GM21737 (cell line): Measurements from ENCODE around the gene AGXT2.

Experiments used
- ATAC-seq: cut with Tn5 transposase; IDR thresholded peaks from one replicate; pipeline ENCODE4 v1.9.1; 2021; ENCODE audit warnings: mild to moderate bottlenecking, moderate library complexity; ENCODE audit not compliant: unreplicated experiment

Gene AGXT2, protein sequence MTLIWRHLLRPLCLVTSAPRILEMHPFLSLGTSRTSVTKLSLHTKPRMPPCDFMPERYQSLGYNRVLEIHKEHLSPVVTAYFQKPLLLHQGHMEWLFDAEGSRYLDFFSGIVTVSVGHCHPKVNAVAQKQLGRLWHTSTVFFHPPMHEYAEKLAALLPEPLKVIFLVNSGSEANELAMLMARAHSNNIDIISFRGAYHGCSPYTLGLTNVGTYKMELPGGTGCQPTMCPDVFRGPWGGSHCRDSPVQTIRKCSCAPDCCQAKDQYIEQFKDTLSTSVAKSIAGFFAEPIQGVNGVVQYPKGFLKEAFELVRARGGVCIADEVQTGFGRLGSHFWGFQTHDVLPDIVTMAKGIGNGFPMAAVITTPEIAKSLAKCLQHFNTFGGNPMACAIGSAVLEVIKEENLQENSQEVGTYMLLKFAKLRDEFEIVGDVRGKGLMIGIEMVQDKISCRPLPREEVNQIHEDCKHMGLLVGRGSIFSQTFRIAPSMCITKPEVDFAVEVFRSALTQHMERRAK

DNA sequence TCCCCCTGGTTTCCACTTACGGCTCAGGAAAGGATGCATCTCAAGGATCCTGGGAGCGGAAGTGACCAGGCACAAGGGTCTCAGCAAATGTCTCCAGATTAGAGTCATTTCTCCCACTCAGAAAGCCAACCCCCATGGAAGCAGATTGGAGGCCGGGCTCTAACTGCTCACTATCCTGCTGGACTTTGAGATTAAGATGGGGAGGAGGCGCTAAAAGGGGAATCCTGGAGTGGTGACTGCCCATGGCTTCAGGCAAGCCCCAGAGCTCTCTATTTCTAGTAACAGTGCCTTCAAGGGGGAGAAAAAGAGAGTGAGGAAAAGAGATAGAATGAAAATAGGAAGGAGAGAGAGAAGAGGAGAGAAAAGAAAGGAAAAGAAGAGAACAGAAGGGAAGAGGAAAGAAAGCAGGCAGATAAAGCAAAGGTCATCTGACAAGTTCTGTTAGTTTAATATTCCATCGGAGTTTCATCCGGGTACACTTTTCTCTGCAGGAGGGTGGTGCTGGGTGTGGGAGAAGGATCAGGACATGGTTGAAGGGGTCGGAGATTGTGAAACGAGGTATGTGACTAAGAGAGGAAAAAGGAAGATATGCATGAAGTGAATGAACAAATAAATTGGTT is at the start of gene AGXT2:
TSS of gene AGXT2 (minus strand) at position 165 of the 620 bp plus-strand sequence. CDS start at position 108, 57 bp downstream.
- ATAC-seq: no peak

DNA sequence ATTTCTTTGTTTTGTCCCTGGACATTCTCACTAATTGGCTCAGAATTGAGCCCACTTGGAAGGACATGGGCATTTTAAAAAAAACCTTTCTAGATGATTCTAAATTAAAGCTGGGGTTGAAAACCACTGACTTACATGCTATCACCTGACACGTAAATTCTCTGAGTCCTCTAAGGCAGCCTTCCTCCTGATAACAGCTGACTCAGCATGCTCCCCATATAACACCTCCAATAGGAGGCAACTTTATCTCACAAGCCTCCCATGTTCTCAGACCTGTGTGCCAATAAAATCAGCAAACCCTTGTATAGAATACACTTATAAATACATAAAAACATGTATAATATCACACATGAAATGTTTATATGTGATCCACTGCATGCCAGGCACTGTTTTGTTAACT is 49.2 kb upstream of the AGXT2 start:
- no peak for ATAC-seq

DNA sequence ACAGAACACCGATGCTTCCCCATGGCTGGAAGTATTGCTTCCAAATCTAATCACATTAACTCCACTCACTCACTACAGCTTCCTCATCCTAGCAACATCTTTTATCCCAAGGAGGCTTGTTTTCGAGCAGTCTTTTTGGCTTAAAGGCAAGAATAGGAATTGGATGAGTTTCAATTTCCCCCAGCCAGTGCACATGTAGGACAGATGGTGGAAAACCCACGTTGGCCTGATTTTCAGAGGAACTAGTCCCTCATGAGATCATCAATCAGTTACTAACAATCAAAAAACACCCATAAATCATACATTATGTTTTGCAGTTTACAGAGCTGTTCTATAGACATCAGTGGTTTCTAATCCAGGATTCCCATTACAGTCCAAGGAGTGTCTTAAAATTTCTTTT is 48.5 kb upstream of the AGXT2 start:
- ATAC-seq: no peak

DNA sequence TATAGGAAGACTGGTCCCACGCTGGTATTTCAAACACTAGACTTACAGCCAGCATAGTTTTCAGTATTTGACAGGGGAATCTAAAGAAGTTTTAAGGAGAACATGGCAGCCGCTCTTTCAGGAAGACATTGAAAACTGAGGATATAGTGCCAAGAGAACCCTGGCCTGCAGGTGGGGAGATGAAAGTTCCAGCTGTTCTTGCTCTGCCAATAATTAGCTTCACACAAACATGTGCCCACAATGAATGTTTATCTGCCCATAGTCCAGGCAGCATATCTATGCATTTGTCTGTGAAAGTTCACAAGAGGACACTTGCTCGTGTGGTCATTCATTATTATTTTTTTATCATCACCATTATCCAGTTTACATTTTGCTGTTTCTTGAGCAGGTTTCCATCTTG is 47.6 kb upstream of the AGXT2 start:
- no peak for ATAC-seq

DNA sequence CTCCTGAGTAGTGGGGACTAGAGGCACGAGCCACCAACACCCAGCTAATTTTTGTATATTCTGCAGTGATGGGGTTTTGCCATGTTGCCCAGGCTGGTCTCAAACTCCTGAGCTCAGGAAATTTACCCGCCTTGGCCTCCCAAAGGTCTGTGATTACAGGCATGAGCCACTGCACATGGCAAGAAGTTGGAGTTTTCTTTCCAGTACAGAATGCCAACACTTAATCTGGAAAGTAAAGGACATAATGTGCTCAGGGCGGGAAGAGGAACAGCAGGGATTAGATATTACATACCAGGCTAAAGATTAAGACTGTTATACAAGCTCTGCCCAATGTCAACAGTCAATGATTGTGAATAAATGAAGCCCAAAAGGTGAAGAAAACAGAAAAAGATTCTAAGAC is 47.2 kb upstream of the AGXT2 start:
- no peak for ATAC-seq

DNA sequence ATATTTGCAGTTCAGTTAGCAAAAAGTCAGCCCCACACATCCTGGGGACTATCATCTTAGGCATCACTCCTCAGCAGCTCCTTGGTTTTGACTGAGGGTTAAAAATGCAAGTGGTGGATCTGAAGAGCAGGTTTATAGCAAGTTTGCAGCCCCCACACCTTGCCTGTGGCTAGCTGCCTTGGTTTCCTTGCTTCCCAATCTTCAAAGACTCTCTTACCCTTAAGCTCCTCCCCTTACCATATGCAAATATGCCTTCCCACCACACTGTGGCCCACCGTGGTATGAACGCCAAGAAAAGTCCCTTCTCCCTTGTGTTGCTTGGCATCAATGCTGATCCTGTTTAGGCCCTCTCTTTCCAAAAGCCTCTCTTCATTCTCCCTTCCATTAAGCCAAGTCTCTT is 45.0 kb upstream of the AGXT2 start:
- no peak for ATAC-seq

DNA sequence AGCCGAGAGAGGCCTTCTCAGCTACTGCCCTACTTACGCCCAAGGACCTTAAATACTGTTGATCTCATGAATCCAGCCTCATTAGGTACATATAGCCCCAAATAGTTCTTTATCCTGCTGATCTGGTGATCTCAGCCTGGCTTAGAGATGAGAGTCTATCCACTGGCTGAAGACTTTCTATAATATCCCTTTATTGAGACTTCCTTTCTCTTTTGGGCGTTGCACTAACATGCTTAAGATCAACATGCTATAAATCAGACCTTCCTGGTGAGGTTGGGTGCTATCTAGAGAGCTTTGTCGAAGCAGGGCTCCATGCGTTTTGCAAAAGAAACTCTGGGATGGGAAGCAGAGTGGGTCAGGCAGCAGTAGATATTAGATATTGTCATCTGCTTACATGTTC is 44.0 kb upstream of the AGXT2 start:
- no peak for ATAC-seq

DNA sequence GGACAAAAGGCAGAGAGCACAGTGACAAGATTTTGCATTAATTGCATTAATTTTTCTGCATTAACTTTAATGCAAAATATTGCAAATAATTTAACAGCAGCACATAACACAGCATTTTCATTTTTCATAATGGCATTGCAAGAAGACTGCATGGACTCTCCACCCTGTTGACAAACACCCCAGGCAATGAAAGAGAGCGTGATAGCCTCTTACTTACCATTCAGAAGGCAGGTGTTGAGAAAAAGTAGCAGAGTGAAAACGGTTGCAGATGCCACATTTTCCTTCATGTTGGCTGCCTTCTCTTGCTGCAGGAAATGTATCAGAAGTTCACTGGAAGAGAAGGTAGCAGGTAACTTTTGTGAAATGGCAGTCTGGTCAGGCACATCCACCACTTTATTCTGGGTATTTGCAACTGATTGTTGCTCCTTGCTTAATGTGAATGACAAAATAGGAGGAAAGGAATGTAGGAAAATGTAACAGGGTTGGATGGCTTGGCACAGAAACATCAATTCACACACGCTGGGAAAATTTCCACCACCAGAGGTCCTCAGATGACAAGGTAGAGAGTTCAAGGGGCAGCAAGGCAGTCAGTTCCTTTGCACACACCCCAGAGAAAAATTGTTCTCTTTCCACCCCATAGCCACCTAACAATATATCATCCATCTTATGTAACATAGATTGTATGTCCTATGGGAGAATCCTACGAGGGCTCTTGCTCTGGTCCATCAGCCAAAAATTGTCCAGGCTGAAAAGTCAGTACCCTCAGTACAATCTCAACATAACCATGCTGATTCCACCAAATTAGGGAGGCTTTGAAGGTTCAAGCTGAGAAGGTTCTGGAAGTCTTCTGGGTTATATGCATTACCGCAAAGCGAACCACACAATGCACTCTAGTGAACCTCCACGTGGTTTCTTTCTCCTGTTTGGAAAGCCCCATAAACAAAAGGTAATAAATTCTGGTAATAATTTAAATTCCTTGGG is 41.9 kb upstream of the AGXT2 start:
- ATAC-seq: peak; percentile 67

DNA sequence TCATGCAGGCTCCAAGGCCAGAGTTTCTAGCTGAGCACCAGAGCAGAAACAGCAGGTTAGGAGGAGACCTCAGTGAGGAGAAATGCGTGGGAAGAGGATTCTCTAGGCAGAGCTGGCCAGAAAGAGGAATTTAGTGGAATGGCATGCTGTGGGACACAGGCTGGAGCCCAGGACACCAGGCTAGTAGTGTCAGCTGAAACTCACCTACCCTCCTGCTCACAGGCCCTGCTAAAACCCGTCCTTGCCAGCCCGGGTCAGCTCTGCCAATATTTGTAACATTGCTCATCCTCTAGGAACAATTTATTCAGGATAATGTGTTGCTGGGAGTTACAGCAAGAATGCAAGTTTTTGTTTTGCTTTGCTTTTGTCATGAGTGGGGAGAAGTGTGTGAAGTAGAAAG is 40.2 kb upstream of the AGXT2 start:
- no peak for ATAC-seq

DNA sequence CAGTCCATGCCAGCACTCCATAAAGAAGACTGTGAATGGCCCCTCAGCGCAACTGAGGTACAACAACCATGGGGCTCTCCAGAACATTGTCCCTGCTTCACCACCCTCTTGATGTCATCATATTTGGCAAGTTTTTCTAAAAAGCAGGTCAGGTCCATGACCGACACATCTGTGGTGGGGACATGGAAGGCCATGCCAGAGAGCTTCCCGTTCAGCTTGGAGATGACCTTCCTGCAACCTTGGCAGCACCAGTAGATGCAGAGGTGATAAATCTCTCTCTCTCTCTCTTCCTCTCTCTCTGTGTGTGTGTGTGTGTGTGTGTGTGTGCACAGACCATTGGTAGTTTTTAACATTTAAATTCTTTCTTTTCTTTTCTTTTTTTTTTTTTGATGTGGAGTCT is 35.4 kb upstream of the AGXT2 start:
- ATAC-seq: no peak

DNA sequence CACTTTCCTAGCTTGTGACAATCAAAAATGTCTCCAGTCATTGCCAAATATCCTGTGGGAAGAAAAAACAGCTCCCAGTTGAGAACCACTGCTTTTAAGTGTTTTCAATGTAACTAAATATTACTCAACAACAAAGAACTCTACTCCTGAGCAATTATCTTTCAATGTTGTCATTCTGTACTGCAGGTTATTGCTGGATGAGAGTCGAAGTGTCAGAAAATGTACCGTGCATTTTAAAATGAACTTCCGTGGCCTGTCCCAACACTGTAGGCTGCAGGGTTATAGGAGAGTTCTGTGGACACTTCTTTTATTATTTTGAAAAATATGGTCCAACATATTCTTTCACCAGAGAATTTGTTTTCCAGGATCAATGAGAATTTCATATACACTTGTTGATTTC is 34.8 kb upstream of the AGXT2 start:
- no peak for ATAC-seq

DNA sequence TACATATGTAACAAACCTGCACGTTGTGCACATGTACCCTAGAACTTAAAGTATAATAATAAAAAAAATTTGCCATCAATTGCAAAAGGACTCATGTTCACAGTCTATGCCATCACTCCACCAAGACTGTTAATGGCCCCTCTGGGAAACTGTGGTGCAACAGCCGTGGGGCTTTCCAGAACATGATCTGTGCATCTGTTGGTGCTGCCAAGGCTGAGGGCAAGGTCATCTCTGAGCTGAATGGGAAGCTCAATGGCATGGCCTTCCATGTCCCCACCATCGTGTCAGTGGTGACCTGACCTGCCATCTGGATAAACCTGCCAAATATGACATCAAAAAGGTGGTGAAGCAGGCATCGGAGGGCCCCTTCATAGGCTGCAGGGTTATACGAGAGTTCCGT is 33.4 kb upstream of the AGXT2 start:
- ATAC-seq: no peak

DNA sequence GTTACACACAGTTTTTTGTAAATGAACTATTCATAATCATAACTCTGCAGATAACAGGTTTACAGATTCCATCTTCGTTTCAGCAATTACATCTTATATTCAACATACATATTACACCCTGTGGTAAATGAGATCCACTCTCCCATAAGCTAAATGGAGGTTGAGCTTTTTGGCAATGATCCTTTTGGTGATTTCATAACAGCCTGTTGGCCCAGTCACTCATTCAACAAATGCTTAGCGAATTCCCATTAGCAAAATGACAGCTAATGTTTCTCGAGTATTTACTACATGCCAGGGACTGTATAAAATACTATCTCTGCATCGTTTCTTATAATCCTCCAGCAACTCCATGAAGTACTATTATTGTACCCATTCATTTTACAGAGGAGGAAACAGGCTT is 25.4 kb upstream of the AGXT2 start:
- ATAC-seq: no peak

DNA sequence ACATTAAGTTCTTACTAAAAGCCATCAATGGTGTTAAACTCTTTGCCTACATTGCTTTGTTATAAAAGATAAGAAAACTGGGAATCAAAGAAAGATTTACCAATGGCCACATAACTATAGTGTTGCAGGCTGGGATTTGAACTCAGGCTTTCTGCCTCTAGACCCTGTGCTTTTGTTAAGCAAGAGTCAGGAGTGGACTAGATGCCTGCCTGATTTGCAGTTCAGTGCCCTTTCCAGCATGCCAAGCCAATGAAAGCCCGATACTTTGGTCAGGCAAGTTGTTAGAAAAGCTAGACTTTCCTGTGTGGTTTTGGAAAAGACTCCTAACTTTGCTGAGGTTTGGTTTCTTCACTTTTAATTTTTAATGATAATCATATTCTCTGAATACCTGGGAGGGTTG is 21.4 kb upstream of the AGXT2 start:
- ATAC-seq: no peak

DNA sequence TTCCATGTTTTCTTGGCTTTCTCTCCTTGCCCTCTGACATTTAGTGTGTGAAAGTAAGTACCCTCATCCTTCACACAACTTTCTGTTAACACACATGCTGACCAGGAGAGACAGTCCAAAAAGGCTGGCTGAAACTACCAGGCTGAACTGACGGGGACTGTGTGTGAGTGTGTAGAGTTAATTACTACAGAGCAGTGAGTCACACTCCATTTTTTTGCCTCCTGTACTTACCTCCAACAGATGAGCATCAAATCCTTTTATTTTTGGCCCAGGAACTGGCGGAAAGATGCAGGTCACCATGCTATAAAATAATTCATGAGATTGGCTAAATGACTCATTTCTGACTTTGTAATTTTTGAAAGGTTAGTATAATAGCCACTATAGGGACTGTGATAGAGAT is 20.2 kb upstream of the AGXT2 start:
- ATAC-seq: no peak

DNA sequence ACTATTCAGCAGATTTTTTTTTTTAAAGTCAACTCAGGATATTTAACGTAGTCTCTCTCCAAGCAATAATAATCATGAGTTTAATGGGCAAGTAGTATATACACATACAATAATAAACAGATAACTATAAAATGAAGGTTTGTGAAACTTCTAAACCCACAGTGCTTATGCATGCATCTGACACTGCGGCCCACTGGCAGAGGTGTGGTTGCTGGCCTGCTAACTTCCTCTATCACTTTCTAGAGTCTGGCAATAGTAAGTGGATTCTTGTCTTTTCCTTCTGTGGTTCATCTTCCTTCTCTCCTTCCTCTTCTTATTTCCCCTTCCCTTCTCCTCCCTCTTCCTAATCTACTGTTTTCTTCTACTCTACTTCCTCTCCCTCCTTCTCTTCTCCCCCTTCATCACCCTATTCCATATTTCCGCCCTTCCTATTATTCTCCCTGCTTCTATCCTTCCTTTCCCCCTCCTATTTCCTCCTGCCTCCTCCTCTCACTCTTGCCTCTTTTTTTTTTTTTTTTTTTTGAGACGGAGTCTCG is 18.6 kb upstream of the AGXT2 start:
- peak; percentile 66 for ATAC-seq

DNA sequence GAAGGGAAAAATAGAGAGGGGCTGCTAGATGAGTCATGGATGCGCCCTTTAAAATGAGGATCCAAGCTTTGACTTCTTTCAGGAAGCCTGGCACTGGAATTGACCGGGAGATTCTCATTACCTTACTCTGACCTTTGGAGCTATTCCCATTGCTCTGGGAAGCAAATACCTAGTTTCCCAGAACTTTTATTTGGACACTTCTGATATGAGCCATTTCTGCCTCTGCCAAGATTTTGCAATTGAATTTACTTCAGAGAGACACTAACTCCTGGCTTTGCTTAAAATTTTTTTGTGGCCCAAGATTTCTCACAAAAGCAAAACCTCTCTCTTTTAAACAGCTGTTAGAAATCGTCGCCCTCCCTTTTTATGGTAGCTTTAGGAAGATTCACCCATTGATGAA is 15.7 kb upstream of the AGXT2 start:
- ATAC-seq: no peak

DNA sequence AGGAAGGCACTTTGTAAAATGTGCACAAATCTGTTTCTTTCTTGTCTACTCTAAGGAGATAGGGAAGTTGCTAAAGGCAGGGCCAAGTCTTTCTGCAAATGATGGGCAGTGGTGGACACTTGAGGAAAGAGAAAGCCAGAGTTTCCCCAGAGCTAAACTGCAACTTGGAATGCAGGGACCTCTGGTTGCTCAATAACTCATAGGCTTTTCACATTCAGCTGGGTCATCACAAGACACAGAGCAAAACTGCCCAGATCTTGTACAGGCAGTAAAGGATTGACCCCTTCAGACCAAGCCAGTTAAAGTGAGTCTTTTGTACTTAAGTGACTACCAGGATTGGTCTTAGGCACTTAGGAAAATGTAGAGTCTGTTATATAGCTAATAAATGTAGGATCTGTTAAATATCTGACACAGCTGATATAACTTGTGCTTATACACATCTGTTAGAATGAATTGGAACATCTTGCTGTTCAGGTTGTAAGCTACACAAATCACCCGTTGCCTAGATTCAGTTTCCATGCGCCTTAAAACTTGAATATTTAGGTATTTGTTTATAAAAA is 13.5 kb upstream of the AGXT2 start:
- ATAC-seq: no peak

DNA sequence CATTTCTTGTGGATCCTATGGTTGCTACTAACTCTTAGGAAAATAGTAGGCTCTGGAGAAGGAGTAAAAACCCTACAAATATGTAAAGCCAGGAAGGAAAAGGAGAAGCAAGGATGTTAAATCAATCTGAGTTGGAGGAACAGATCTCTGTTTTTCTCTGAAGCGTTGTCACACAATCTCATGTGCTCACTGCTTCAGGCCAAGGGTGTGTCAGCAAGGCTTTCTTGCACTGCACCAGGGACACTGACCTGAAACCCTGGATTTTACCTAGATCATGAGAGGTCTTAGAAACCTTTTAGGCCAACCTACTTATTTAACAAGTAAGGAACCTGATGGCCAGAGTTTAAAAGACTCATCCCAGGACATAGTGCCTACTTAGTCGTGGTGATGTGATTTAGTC is 12.5 kb upstream of the AGXT2 start:
- ATAC-seq: no peak

DNA sequence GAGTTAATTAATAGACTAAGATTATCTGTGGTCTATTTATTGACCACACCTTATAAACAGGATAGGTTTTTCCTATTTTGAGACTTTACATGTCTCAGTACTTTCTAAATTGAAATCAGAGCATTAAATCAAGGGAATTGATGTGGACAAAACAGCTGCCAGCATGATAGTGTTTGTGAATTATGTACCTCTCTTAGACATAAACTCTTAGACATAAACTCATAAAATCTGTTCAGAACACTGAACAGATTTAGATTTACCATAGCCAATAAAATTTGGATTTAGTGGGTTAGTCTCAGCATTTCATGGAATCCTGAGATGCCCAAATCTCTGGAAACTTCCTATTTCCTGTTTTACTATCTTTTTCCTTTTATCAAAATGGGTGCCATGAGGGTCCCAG is 11.5 kb upstream of the AGXT2 start:
- ATAC-seq: no peak

DNA sequence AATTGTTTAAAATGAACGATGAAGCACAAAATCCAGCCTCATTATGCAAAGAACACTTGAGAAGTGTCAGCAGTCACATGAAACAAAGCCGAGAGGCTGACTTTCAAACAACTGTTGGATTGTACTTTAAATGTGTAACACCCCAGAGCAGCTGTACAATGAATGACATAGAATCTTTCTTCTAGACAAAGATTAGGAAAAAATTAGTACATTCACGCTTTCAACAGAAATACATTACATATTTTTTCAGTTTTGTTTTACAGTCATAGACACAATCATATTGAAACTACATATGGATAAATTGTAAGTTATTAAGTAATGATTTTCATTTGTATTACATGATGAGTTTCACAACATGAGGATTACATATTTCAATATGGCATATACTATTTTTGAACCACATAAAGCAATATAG is 10.6 kb upstream of the AGXT2 start:
- peak; percentile 80 for ATAC-seq
